Left ventricle myocardium superior (tissue), 1 donor: ENCODE results near the gene SCAPER. TPM values are rescaled to one million over a fixed set of nuclear protein-coding genes. Genes with fewer than 3 reads are reported as not detected.
"Not testable (repeated sequence)": the region's sequence is repeated elsewhere in the genome, so short reads cannot be mapped to it uniquely, and the experiment has no call there.

Source experiments
- ATAC-seq: fragments of 200-7000 bp; cut with Tn5 transposase; one replicate; pipeline ENCODE4 v1.9.1; 2020; ENCODE audit warnings: mild to moderate bottlenecking, moderate library complexity
- DNase-seq: peaks from one replicate; pipeline ENCODE4 v3.0.0-alpha.2; 2020
- intact Hi-C: fragments of 100-400 bp; cut with micrococcal nuclease; formaldehyde crosslinking; loops from one replicate; pipeline ENCODE4 v1.11.0; 2022
- total RNA-seq: library from RNA; stranded (reverse); fragmentation: NEBNext Ultra II Directional; extraction: Animal tissue kit (Norgen Biotek cat#: 25700); gene quantifications from one replicate; pipeline ENCODE4 v1.2.1, GENCODE V29; 2021
- donor health status: DM: no; HTN: yes; CAD: no; lungs with severe emphysema.

The SCAPER gene
- total RNA-seq, 1 donor from 2014 or later, result 54.9 TPM

DNA sequence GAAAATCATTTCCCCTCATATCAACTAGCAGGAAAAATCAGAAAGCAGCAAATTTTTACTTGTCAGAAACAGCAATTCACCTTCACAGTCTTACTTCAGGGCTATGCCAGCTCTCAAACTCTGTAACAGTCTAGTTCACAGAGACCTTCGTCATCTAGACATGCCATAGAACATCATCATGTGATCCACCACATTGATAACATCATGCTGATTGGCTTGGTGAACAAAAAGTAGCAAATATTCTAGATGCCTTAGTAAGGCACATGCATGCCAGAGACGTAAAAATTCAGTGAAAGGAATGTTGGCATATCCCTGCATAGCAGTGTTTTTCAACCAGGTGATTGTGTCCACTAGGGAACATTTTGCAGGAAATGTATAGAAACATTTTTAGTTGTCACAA lies 8.6 kb upstream of the SCAPER start:
- ATAC-seq (no peak), DNase-seq (no peak)
- intact Hi-C loops, result no loop called here

- ATAC-seq, result no peak
- intact Hi-C loops, result no loop called here
- no peak for DNase-seq
Observed at GRCh38 chr15:76912430-76912829, 7.3 kb upstream of the SCAPER start.

DNA sequence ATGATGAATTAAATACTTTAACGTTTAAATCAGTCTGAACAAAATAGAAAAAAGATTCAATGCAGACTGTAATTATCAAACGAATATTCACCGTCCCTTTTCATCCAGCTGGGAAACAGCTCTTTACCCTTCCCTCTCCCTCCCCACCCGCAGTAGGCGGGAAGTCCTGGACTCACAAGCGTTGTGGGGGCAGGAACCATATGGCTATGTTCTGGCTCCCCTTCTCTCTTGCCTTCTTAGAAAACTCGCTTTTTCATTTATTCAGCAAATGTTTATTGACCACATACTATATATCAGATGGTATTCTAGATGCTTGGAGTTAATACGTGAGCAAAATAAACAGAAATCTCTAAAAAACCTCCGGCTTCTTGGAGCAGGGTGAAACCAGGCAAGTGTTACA lies 715 bp upstream of the SCAPER start:
- no peak for DNase-seq
- intact Hi-C loops, result no loop called here
- ATAC-seq, result peak; percentile 9

- DNase-seq, result no peak
- intact Hi-C loops, result no loop called here
Observed at GRCh38 chr15:76904461-76905012, 603 bp downstream of the SCAPER start.

GRCh38 chr15:76903251-76903681 lies 1.9 kb downstream of the SCAPER start:
- intact Hi-C loops, result no loop called here
- DNase-seq, result no peak
- ATAC-seq, result no peak

More at GRCh38 chr15:76904461-76905012, 603 bp downstream of the SCAPER start:
- ATAC-seq, result peak; percentile 47

DNA sequence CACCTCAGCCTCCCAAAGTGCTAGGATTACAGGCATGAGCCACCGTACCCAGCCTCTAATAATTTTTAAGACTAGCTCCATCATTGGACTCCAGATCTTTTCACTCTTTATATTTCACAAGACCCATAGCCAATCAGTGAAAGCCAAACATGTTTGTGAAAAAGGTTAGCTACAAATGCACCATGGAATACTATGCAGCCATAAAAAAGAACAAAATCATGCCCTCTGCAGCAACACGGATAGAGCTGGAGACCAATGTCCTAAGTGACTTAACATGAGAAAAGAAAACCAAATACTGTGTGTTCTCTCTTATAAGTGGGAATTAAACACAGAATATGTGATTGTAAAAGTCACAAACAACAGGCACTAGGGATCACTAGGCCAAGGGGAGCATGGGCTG lies 3.2 kb downstream of the SCAPER start:
- ATAC-seq (no peak), DNase-seq (no peak)
- intact Hi-C loops, result no loop called here

- ATAC-seq, intact Hi-C loops, DNase-seq: not testable (repeated sequence)
Observed at GRCh38 chr15:76899931-76900310, 5.2 kb downstream of the SCAPER start.

DNA sequence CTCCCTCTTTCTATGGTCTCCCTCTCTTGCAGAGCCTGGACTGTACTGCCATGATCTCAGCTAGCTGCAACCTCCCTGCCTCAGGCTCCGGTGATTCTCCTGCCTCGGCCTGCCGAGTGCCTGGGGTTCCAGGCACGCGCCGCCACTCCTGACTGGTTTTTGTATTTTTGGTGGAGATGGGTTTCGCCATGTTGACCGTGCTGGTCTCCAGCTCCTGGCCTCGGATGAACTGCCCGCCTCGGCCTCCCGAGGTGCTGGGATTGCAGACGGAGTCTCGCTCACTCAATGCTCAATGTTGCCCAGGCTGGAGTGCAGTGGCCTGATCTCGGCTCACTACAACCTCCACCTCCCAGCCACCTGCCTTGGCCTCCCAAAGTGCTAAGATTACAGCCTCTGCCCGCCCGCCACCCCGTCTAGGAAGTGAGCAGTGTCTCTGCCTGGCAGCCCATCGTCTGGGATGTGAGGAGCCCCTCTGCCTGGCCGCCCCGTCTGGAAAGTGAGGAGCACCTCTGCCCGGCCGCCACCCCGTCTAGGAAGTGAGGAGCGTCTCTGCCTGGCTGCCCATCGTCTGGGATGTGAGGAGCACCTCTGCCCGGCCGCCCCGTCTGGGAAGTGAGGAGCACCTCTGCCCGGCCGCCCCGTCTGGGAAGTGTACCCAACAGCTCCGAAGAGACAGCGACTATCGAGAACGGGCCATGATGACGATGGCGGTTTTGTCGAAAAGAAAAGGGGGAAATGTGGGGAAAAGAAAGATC lies 5.8 kb downstream of the SCAPER start:
- ATAC-seq, intact Hi-C loops, DNase-seq: not testable (repeated sequence)

DNA sequence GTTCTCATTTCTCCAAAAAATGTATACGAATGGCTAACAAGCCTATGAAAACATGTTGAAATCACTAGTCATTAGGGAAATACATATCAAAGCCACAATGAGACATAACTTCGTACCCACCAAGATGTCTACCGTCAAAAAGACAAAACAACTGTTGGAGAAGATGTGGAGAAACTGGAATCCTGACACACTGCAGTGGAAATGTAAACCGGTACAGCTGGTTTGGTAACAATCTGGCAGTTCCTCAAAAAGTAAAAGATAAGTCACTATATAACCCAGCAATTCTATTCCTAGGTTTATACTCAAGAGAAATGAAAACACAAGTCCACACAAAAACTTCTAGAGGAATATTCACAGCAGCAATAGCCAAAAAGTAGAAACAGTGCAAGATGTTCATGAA lies 7.0 kb downstream of the SCAPER start:
- DNase-seq, result no peak
- no peak for ATAC-seq
- intact Hi-C loops, result no loop called here

- intact Hi-C loops, result no loop called here
- no peak for DNase-seq
- ATAC-seq, result no peak
Observed at GRCh38 chr15:76894174-76894573, 11.0 kb downstream of the SCAPER start.

DNA sequence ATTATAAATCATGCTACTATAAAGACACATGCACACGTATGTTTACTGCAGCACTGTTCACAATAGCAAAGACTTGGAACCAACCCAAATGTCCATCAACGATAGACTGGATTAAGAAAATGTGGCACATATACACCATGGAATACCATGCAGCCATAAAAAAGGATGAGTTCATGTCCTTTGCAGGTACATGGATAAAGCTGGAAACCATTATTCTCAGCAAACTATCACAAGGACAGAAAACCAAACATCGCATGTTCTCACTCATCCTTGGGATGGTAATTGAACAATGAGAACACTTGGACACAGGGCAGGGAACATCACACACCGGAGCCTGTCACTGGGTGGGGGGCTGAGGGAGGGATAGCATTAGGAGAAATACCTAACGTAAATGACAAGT lies 12.3 kb downstream of the SCAPER start:
- DNase-seq, ATAC-seq, intact Hi-C loops: not testable (repeated sequence)

GRCh38 chr15:76887280-76888141 lies 17.6 kb downstream of the SCAPER start:
- ATAC-seq, intact Hi-C loops, DNase-seq: not testable (repeated sequence)

GRCh38 chr15:76885212-76885611 lies 19.9 kb downstream of the SCAPER start:
- no peak for DNase-seq
- intact Hi-C loops, result no loop called here
- no peak for ATAC-seq

- DNase-seq (no peak), ATAC-seq (no peak)
- intact Hi-C loops, result no loop called here
Observed at GRCh38 chr15:76875911-76876310, 29.2 kb downstream of the SCAPER start.

DNA sequence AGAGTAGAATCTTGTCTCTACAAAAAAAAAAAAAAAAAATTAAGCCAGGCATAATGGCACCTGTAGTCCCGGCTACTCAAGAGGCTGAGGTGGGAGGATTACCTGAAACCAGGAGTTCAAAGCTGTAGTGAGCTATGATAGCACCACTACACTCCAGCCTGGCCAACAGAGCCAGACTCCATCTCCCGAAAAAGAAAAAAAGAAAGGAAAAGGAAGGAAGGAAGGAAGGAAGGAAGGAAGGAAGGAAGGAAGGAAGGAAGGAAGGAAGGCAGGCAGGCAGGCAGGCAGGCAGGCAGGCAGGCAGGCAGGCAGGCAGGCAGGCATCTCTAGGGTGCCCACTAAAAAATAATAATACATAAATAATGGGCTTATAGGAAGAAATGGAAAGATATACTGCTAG lies 32.1 kb downstream of the SCAPER start:
- intact Hi-C loops, result not testable (repeated sequence)

GRCh38 chr15:76871930-76872329 lies 33.2 kb downstream of the SCAPER start:
- ATAC-seq (no peak), DNase-seq (no peak)
- intact Hi-C loops, result no loop called here

More for the DNA sequence above, 32.1 kb downstream of the SCAPER start:
- not testable (repeated sequence) for ATAC-seq, DNase-seq

DNA sequence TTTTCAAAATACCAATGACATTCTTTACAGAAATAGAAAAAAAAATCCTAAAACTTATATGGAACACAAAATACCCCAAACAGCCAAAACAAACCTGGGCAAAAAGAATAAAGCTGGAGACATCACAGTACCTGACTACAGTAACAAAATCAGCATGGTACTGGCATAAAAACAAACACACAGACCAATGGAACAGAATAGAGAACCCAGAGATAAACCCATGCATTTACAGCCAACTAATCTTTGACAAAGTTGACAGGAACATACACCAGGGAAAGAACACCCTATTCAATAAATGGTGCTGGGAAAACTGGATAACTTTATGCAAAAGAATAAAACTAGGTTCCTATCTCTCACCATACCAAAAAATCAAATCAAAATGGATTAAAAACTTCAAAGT lies 36.4 kb downstream of the SCAPER start:
- ATAC-seq, result peak; percentile 73
- no peak for DNase-seq
- intact Hi-C loops, result no loop called here

DNA sequence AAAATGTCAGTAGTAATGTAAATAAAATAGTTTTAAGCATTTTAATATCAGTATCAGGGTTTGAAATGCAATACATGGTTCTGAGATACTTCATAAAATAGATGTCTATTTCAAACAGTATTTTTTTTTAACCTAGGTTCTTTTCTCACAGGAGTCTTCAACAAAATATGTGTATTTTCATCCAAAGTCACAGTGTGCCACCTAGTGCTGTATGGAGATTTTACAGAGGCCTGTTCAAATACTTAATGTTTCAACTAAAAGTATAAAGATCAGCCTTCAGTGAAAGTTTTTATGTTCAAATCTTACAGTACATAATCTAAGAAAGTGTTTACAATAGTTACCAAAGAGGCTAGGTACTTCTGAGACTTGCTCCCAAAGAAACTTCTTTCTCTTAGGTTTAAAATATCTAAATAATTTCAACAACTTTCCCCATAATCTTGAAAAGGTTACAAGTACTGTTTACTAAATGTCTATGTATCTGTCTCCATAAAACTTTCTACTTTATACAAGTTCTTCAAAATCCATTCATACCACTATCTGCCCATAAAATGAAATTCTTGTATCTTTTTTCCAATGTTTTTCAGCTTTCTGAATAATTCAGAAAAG lies 38.3 kb downstream of the SCAPER start:
- intact Hi-C loops, result no loop called here
- DNase-seq, result no peak
- peak; percentile 68 for ATAC-seq

- intact Hi-C loops, result no loop called here
- DNase-seq (peak; percentile 57), ATAC-seq (peak; percentile 93)
Observed at GRCh38 chr15:76866008-76866407, 39.1 kb downstream of the SCAPER start.
